Lower lobe of right lung (tissue), 2 donors: Measurements from ENCODE around the gene PRG3. TPM values are rescaled to one million over a fixed set of nuclear protein-coding genes. Genes with fewer than 3 reads are reported as not detected.

Experiments
- ATAC-seq, 2 donors: fragments of 200-7000 bp; cut with Tn5 transposase; one replicate each; pipeline ENCODE4 v1.9.1; 2020 to 2022; ENCODE audit warnings: mild to moderate bottlenecking in 2 of 2, moderate library complexity in 2 of 2
- DNase-seq: peaks from one replicate; pipeline ENCODE4 v3.0.0-alpha.2; 2020
- H3K27ac ChIP-seq: fragments of 200-600 bp; one replicate; pipeline ENCODE4 v1.8.0; 2022
- H3K27me3 ChIP-seq: fragments of 200-600 bp; one replicate; pipeline ENCODE4 v1.8.0; 2022; ENCODE audit warnings: low read depth
- H3K36me3 ChIP-seq: fragments of 200-600 bp; one replicate; pipeline ENCODE4 v1.8.0; 2022; ENCODE audit warnings: mild to moderate bottlenecking
- H3K4me1 ChIP-seq: fragments of 200-600 bp; one replicate; pipeline ENCODE4 v1.8.0; 2022
- H3K4me3 ChIP-seq: fragments of 200-600 bp; one replicate; pipeline ENCODE4 v1.8.0; 2022; ENCODE audit warnings: mild to moderate bottlenecking
- H3K9me3 ChIP-seq: fragments of 200-600 bp; one replicate; pipeline ENCODE4 v1.8.0; 2022
- CTCF ChIP-seq: fragments of 200-600 bp; IDR thresholded peaks from one replicate; pipeline ENCODE4 v1.8.0; 2022; ENCODE audit warnings: antibody characterized with exemption, mild to moderate bottlenecking
- intact Hi-C: fragments of 100-400 bp; cut with DNase I; formaldehyde crosslinking; loops from one replicate; pipeline ENCODE4 v1.11.0; 2022
- total RNA-seq: library from RNA; stranded (reverse); fragmentation: NEBNext Ultra II Directional; extraction: Animal tissue kit (Norgen Biotek cat#: 25700); gene quantifications from one replicate; pipeline ENCODE4 v1.2.1, GENCODE V29; 2021
- donor health status: DM: no; HTN: yes; CAD: no; lungs with severe emphysema.

The PRG3 gene
- total RNA-seq, 1 donor from 2014 or later: not detected

- H3K4me3 ChIP-seq: no peak overlapping the region
- H3K27me3 ChIP-seq: no peaks in the 10 kb centered on the region
- DNase-seq (no peak), ATAC-seq (no peak)
- no peak overlapping the region for H3K27ac ChIP-seq
- peaks cover 5% of the 10 kb centered on the region for H3K4me1 ChIP-seq
- intact Hi-C loops: no loop called here
- H3K36me3 ChIP-seq: no peaks in the 10 kb centered on the region
- TF ChIP-seq CTCF: no peak
- no peaks in the 10 kb centered on the region for H3K9me3 ChIP-seq
Observed at GRCh38 chr11:57344826-57345225, 36.1 kb downstream of the PRG3 start.

DNA sequence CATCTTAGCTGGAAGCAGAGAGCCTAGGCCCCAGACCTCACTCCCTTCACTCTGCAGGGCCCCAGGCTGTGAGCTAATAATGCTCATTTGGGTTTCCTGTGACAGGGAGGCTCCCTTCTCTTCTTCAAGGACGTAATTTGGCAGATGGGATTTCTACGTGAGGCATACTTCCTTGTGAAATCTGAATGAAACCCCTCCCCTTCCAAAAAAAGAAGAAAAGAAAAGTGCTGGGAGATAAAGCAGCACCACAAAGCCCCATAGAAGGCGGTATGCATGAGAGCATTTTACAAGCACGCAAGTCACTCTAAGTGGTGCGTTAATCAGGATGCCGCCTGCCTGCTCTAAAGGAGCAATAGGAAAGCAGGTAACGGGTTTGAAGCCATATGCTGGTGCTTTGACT, 37.1 kb downstream of the PRG3 start:
- Histone ChIP-seq H3K27ac (no peak overlapping the region), H3K4me3 (no peak overlapping the region), H3K9me3 (no peaks in the 10 kb centered on the region), H3K27me3 (no peaks in the 10 kb centered on the region), H3K36me3 (no peaks in the 10 kb centered on the region), H3K4me1 (no peaks in the 10 kb centered on the region)
- intact Hi-C loops: no loop called here
- no peak for ATAC-seq
- no peak for DNase-seq
- no peak for TF ChIP-seq CTCF

DNA sequence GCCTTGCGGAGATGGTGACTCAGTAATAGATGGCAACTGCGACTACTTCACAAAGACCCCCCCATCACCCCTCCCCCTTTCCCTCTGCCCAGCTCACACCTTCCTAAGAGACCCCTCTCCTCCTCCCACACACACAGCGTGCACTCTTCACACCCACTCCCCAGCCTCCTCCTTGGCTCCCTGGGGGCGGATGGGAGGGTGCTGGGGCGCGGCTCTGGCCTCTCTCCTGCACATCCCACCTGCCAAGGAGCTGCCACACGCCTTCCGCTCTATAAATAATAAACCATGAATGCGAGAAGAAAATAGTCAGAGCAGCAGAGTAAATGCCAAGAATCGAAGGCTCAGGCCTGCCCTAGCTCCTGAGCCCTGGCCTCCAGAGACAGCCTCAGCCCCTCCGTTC, 38.2 kb downstream of the PRG3 start:
- no peak for TF ChIP-seq CTCF
- intact Hi-C loops: no loop called here

GRCh38 chr11:57341250-57341808, 39.6 kb downstream of the PRG3 start:
- no peaks in the 10 kb centered on the region for H3K9me3 ChIP-seq
- TF ChIP-seq CTCF: no peak
- H3K27me3 ChIP-seq: no peaks in the 10 kb centered on the region
- DNase-seq (no peak), ATAC-seq (no peak)
- peaks cover 3% of the 10 kb centered on the region for H3K4me1 ChIP-seq
- H3K27ac ChIP-seq: no peak overlapping the region
- no peak overlapping the region for H3K4me3 ChIP-seq
- H3K36me3 ChIP-seq: no peaks in the 10 kb centered on the region
- intact Hi-C loops: no loop called here

More for the DNA sequence above, 38.2 kb downstream of the PRG3 start:
- Histone ChIP-seq H3K36me3 (no peaks in the 10 kb centered on the region), H3K9me3 (no peaks in the 10 kb centered on the region), H3K27me3 (no peaks in the 10 kb centered on the region), H3K4me3 (no peak overlapping the region), H3K4me1 (no peaks in the 10 kb centered on the region), H3K27ac (no peak overlapping the region)
- ATAC-seq (no peak), DNase-seq (no peak)

- Histone ChIP-seq H3K4me3 (no peak overlapping the region), H3K4me1 (peaks cover 7% of the 10 kb centered on the region), H3K27me3 (no peaks in the 10 kb centered on the region), H3K9me3 (no peaks in the 10 kb centered on the region), H3K36me3 (no peaks in the 10 kb centered on the region), H3K27ac (no peak overlapping the region)
- ATAC-seq: no peak
- DNase-seq: no peak
- no peak for TF ChIP-seq CTCF
- intact Hi-C loops: no loop called here
Observed at GRCh38 chr11:57340039-57340615, 40.8 kb downstream of the PRG3 start.
